Kidney (tissue), 14 donors: ENCODE measurements around the gene SLC9A5. TPM values are rescaled to one million over a fixed set of nuclear protein-coding genes. Genes with fewer than 3 reads are reported as not detected.
A peak's percentile ranks its signal among the peaks of the same experiment; 100 is the strongest.

Source experiments
- DNase-seq, 5 donors: peaks; one replicate each; pipeline ENCODE4 v3.0.0-alpha.2; 2013 to 2020
- FAIRE-seq: peaks from 2 replicates; lab custom pipeline; 2012; peaks lifted over from hg19 to GRCh38; lab: Jason Lieb, UNC
- H3K27ac ChIP-seq, 2 donors: one replicate each; pipeline ENCODE4 v1.7.0; 2013; ENCODE audit warnings: low read depth in 2 of 2, low read length in 2 of 2, inconsistent platforms in 1 of 2
- H3K27me3 ChIP-seq: one replicate; pipeline ENCODE4 v1.7.1; 2013; ENCODE audit warnings: low read length, inconsistent platforms; ENCODE audit not compliant: control insufficient read depth, insufficient read depth
- H3K36me3 ChIP-seq, 3 donors: one replicate each; pipeline versions ENCODE4 v1.7.0 to v1.7.1; 2013; ENCODE audit warnings: low read length in 3 of 3, control low read depth in 1 of 3, inconsistent platforms in 1 of 3; ENCODE audit not compliant: insufficient read depth in 3 of 3, control insufficient read depth in 2 of 3
- H3K4me1 ChIP-seq, 3 donors: one replicate each; pipeline versions ENCODE4 v1.7.0 to v1.7.1; 2013; ENCODE audit warnings: low read length in 3 of 3, inconsistent platforms in 1 of 3, low read depth in 1 of 3; ENCODE audit not compliant: control insufficient read depth in 2 of 3, insufficient read depth in 2 of 3
- H3K4me3 ChIP-seq, 3 donors: one replicate each; pipeline versions ENCODE4 v1.7.0 to v1.8.1; 2013; ENCODE audit warnings: low read length in 3 of 3, control low read depth in 1 of 3, inconsistent platforms in 1 of 3
- H3K9ac ChIP-seq, 3 donors: one replicate each; pipeline versions ENCODE4 v1.7.0 to v1.7.1; 2013; ENCODE audit warnings: low read length in 3 of 3, control low read depth in 1 of 3, inconsistent platforms in 1 of 3
- H3K9me3 ChIP-seq, 3 donors: one replicate each; pipeline versions ENCODE4 v1.7.0 to v1.7.1; 2013; ENCODE audit warnings: low read length in 3 of 3, control low read depth in 1 of 3, inconsistent platforms in 1 of 3; ENCODE audit not compliant: control insufficient read depth in 2 of 3, insufficient read depth in 1 of 3
- intact Hi-C: fragments of 100-400 bp; cut with DNase I; formaldehyde crosslinking; loops from one replicate; pipeline ENCODE4 v1.11.1; 2022
- polyA plus RNA-seq: library from polyadenylated mRNA; stranded (reverse); fragments of 350-450 nt; fragmentation: Illumina TruSeq; extraction: RNeasy Lipid Tissue Mini Kit (QIAGEN cat#74804); gene quantifications from one replicate; pipeline ENCODE4 v1.2.3, GENCODE V29; 2014; ENCODE audit warnings: low read depth, low replicate concordance; ENCODE audit not compliant: insufficient read depth
- total RNA-seq: library from RNA; stranded (reverse); fragmentation: NEBNext Ultra II Directional; extraction: Animal tissue kit (Norgen Biotek cat#: 25700); gene quantifications from one replicate; pipeline ENCODE4 v1.2.1, GENCODE V29; 2021
- TF ChIP-seq, protein P1 (sequence below): IDR thresholded peaks from 3 replicates; pipeline ENCODE4 v1.5.1; 2012; ENCODE audit warnings: mild to moderate bottlenecking, moderate library complexity, borderline replicate concordance; ENCODE audit not compliant: insufficient read depth; ENCODE audit errors: extremely low read depth
- donor health status: control.
- donor health status: control.
- donor health status: control.
- donor health status: control.
- donor health status: control.
- donor health status: DM: yes; HTN: yes; CAD: no.
- donor health status: Normal renal cell carcinoma (clear cell type).

Gene SLC9A5
- total and polyA plus RNA-seq, 2 donors from 2014 or later: 0.92 to 1.1 TPM

DNA sequence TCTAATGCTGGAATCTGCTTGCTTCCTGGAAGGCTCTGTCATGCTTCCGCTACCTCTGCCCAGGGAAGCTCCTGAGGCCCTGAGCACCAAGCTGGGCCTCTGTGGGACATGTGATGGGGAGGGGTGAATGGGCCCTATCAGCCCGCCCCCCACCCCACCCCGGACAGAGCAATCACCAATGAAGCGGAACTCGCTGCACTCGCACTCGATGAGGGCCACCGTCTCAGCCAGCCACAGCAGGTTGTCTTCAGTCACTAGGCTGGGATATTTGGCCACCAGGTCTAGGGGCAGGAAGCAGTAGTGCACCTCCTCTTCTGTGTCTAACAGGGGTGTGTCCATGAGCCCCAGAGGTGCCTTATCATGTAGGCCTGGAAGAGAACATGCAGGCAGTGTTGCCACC is 54.2 kb downstream of the SLC9A5 start:
- intact Hi-C loops: no loop called here
- Histone ChIP-seq H3K4me1 (no peaks in the 10 kb centered on the region), H3K27me3 (no peaks in the 10 kb centered on the region), H3K9ac (no peak overlapping the region), H3K27ac (no peak overlapping the region), H3K4me3 (no peak overlapping the region), H3K9me3 (no peaks in the 10 kb centered on the region), H3K36me3 (no peaks in the 10 kb centered on the region)
- DNase-seq: peak in 1 of 5 donors; percentile 29
- FAIRE-seq: no peak
- TF ChIP-seq, protein P1, sequence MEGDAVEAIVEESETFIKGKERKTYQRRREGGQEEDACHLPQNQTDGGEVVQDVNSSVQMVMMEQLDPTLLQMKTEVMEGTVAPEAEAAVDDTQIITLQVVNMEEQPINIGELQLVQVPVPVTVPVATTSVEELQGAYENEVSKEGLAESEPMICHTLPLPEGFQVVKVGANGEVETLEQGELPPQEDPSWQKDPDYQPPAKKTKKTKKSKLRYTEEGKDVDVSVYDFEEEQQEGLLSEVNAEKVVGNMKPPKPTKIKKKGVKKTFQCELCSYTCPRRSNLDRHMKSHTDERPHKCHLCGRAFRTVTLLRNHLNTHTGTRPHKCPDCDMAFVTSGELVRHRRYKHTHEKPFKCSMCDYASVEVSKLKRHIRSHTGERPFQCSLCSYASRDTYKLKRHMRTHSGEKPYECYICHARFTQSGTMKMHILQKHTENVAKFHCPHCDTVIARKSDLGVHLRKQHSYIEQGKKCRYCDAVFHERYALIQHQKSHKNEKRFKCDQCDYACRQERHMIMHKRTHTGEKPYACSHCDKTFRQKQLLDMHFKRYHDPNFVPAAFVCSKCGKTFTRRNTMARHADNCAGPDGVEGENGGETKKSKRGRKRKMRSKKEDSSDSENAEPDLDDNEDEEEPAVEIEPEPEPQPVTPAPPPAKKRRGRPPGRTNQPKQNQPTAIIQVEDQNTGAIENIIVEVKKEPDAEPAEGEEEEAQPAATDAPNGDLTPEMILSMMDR: no peak

DNA sequence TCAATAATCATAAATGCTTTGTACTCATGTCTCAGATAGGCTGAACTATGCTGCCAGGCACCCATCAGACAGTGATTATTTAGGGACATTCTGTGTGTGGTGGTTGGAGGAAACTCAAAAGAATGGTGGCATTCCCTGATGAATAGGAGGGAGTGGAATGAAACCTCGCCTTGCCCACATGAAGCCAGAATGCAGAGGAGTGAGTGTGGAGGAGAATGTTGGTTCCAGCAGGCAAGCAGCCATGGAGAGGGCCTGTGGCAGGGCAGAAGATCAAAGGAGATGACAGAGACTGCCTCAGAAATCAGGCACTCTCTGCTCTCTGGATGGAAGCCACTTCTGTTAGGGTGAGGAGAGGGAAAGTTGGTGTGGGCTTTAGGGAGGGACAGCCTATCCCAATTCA is 55.2 kb downstream of the SLC9A5 start:
- Histone ChIP-seq H3K9me3 (no peaks in the 10 kb centered on the region), H3K4me3 (no peak overlapping the region), H3K9ac (no peak overlapping the region), H3K4me1 (no peaks in the 10 kb centered on the region), H3K27ac (no peak overlapping the region), H3K36me3 (no peaks in the 10 kb centered on the region), H3K27me3 (no peaks in the 10 kb centered on the region)
- TF ChIP-seq, protein P1: no peak
- intact Hi-C loops: no loop called here
- FAIRE-seq (no peak), DNase-seq (no peak)

DNA sequence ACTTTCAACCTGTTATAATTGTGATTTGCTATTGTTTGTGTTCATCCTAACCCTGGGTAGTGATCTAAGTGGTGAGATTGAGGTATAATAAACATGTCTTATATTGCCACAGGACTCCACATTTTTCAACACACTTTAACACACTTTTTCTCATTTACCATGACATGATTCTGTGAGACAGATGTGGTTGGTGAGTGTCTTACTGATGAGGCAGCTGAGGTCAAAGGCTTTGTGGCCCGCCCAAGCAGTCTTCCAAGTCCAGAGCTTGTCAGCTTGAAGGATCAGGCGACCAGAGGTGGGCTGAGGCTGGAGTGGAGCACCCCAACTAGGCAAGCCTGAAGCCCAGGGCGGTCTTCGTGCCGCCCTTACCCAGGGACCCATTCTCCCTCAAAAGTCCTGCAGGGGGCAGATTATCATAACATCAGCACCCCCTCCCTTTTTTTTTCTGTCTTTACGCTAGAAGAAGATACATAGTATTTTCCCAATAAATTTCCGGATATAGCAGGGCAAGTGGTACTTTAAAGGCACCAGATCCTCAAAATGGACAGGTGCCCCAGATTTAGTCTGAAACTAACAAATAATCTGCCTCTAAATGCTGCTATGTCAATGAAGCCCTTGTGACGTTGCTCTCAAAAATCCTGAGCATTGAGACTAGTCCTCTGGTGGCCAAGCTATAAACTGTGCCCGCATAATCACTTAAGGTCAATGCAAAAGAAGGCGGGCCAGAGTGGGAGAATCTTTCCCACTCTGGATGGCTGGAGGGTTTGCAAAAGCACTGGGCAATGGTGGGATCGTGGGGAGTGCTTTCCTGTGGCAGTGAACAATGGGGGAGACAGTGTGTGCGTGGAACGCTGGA is 56.7 kb downstream of the SLC9A5 start:
- no peaks in the 10 kb centered on the region for H3K27me3 ChIP-seq
- H3K9me3 ChIP-seq: no peaks in the 10 kb centered on the region
- no peak for FAIRE-seq
- H3K36me3 ChIP-seq: no peaks in the 10 kb centered on the region
- TF ChIP-seq, protein P1: no peak
- no peak overlapping the region for H3K9ac ChIP-seq
- DNase-seq: no peak
- H3K4me3 ChIP-seq: no peak overlapping the region
- intact Hi-C loops: no loop called here
- no peaks in the 10 kb centered on the region for H3K4me1 ChIP-seq
- H3K27ac ChIP-seq: no peak overlapping the region
